GM19043 (cell line): ENCODE data around the gene ADARB2.

Experiments used
- ATAC-seq: cut with Tn5 transposase; IDR thresholded peaks from one replicate; pipeline ENCODE4 v1.9.1; 2021; ENCODE audit warnings: low read depth; ENCODE audit not compliant: unreplicated experiment

Gene ADARB2

GRCh38 chr10:1311726-1312125 lies 425.6 kb downstream of the ADARB2 start:
- ATAC-seq: no peak

GRCh38 chr10:1310271-1310789 lies 427.0 kb downstream of the ADARB2 start:
- no peak for ATAC-seq

- ATAC-seq: no peak
Measured at GRCh38 chr10:1309617-1310270, 427.6 kb downstream of the ADARB2 start.

GRCh38 chr10:1308962-1309616 lies 428.2 kb downstream of the ADARB2 start:
- ATAC-seq: no peak

- no peak for ATAC-seq
Measured at GRCh38 chr10:1308173-1308961, 429.0 kb downstream of the ADARB2 start.

GRCh38 chr10:1301143-1301542 lies 436.2 kb downstream of the ADARB2 start:
- ATAC-seq: no peak

GRCh38 chr10:1300218-1300617 lies 437.1 kb downstream of the ADARB2 start:
- ATAC-seq: no peak

GRCh38 chr10:1299041-1299726 lies 438.1 kb downstream of the ADARB2 start:
- ATAC-seq: peak; percentile 76

GRCh38 chr10:1297566-1298301 lies 439.6 kb downstream of the ADARB2 start:
- ATAC-seq: no peak

GRCh38 chr10:1295756-1296480 lies 441.4 kb downstream of the ADARB2 start:
- no peak for ATAC-seq

GRCh38 chr10:1294748-1295147 lies 442.6 kb downstream of the ADARB2 start:
- no peak for ATAC-seq

GRCh38 chr10:1293636-1294435 lies 443.5 kb downstream of the ADARB2 start:
- ATAC-seq: no peak

- no peak for ATAC-seq
Measured at GRCh38 chr10:1293157-1293556, 444.2 kb downstream of the ADARB2 start.

- no peak for ATAC-seq
Measured at GRCh38 chr10:1292611-1293031, 444.7 kb downstream of the ADARB2 start.

GRCh38 chr10:1291178-1292090 lies 445.9 kb downstream of the ADARB2 start:
- ATAC-seq: no peak

GRCh38 chr10:1290071-1290471 lies 447.3 kb downstream of the ADARB2 start:
- no peak for ATAC-seq

GRCh38 chr10:1289591-1289990 lies 447.7 kb downstream of the ADARB2 start:
- no peak for ATAC-seq

GRCh38 chr10:1287971-1288401 lies 449.3 kb downstream of the ADARB2 start:
- ATAC-seq: no peak
